K562 (cell line): ENCODE measurements around the gene THRSP. TPM values are rescaled to one million over a fixed set of nuclear protein-coding genes. Genes with fewer than 3 reads are reported as not detected.

Source experiments
- CREB1 ChIP-seq, 2 experiments: sonication (generic) in 1 of 2; formaldehyde crosslinking in 1 of 2; IDR thresholded peaks; 2 replicates each; pipeline versions ENCODE4 v1.6.1 to v1.8.0; 2012 to 2022; ENCODE audit warnings: inconsistent platforms in 1 of 2, mild to moderate bottlenecking in 1 of 2, missing genetic modification reagents in 1 of 2, moderate library complexity in 1 of 2
- GTF2E2 ChIP-seq: fragments of 200-800 bp; sonication (Bioruptor generic); IDR thresholded peaks from 2 replicates; pipeline ENCODE4 v1.6.1; 2016; ENCODE audit warnings: missing genetic modification characterization, missing compliant biosample characterization
- SMAD1 ChIP-seq: fragments of 150-350 bp; IDR thresholded peaks from 2 replicates; pipeline ENCODE4 v1.6.1; 2014; ENCODE audit warnings: low read length, low read depth; ENCODE audit not compliant: partially characterized antibody
- SMAD3 ChIP-seq: fragments of 450-650 bp; formaldehyde crosslinking; conservative IDR thresholded peaks from 2 replicates; pipeline ENCODE4 v1.4.0; 2020; ENCODE audit warnings: mild to moderate bottlenecking
- SMARCB1 ChIP-seq: IDR thresholded peaks from 2 replicates; pipeline ENCODE4 v1.6.1; 2011; ENCODE audit warnings: improper control_type of control experiment, low read depth; ENCODE audit not compliant: insufficient read length
- SRSF1 ChIP-seq: fragments of 200-400 bp; formaldehyde crosslinking; IDR thresholded peaks from 2 replicates; pipeline ENCODE4 v1.6.1; 2017; ENCODE audit warnings: mild to moderate bottlenecking, low read depth, low read length, moderate library complexity
- TARDBP ChIP-seq: fragments of 450-650 bp; IDR thresholded peaks from 2 replicates; pipeline ENCODE4 v1.6.1; 2016
- TCFL5 ChIP-seq: fragments of 250-450 bp; sonication (Bioruptor Pico); conservative IDR thresholded peaks from 2 replicates; pipeline ENCODE4 v1.6.1; 2021; ENCODE audit warnings: mild to moderate bottlenecking, moderate library complexity, matching md5 sums
- TEAD4 ChIP-seq, 2 experiments: sonication (generic) in 1 of 2; formaldehyde crosslinking in 1 of 2; IDR thresholded peaks; 2 replicates each; pipeline versions ENCODE4 v1.6.1 to v1.8.0; 2012 to 2022; ENCODE audit warnings: borderline replicate concordance in 1 of 2, inconsistent platforms in 1 of 2, low read length in 1 of 2, mild to moderate bottlenecking in 1 of 2, missing genetic modification reagents in 1 of 2
- ZNF143 ChIP-seq: sonication (generic); formaldehyde crosslinking; IDR thresholded peaks from 2 replicates; pipeline ENCODE4 v1.9.0; 2022; ENCODE audit warnings: mild to moderate bottlenecking, missing genetic modification reagents
- ZNF551 ChIP-seq: fragments of 250-450 bp; sonication (Bioruptor Pico); IDR thresholded peaks from 2 replicates; pipeline ENCODE4 v1.5.0; 2021; ENCODE audit warnings: mild to moderate bottlenecking, moderate library complexity
- ZNF644 ChIP-seq: fragments of 200-800 bp; sonication (Bioruptor generic); IDR thresholded peaks from 2 replicates; pipeline ENCODE4 v1.6.1; 2016; ENCODE audit warnings: low read depth, missing genetic modification characterization, missing compliant biosample characterization
- ZZZ3 ChIP-seq: fragments of 450-650 bp; IDR thresholded peaks from 2 replicates; pipeline ENCODE4 v1.6.1; 2016; ENCODE audit warnings: antibody characterized with exemption, mild to moderate bottlenecking, moderate library complexity
- polyA plus RNA-seq, 8 experiments: library from polyadenylated mRNA; depleted of rRNA in 4 of 8; stranded (reverse) in 5 of 8; unstranded in 3 of 8; fragments of >200 nt; fragmentation: Nextera tagmentation in 2 of 8; fragmentation: Illumina TruSeq in 1 of 8; extraction: Ambion mirVana in 2 of 8; extraction: Trizol in 1 of 8; gene quantifications; 2 replicates each; pipeline versions ENCODE4 v1.2.1 to v1.2.3, GENCODE V29; 2011 to 2014; ENCODE audit warnings: inconsistent platforms in 1 of 8, missing spikeins in 1 of 8
- total RNA-seq, 7 experiments: library from RNA; depleted of rRNA in 6 of 7; stranded (reverse); fragments of >200 nt in 6 of 7; fragmentation: Illumina TruSeq in 2 of 7; extraction: Trizol in 2 of 7; gene quantifications; 2 replicates each; pipeline versions ENCODE4 v1.2.1 to v1.2.3, GENCODE V29; 2011 to 2021; ENCODE audit warnings: low replicate concordance in 1 of 7
- TF ChIP-seq, protein P1 (sequence below): fragments of 200-400 bp; formaldehyde crosslinking; IDR thresholded peaks from 2 replicates; pipeline ENCODE4 v1.6.1; 2017; ENCODE audit warnings: mild to moderate bottlenecking, low read depth, low read length, moderate library complexity
- TF ChIP-seq, protein P2 (sequence below): fragments of 450-650 bp; conservative IDR thresholded peaks from 2 replicates; pipeline ENCODE4 v1.6.1; 2016; ENCODE audit warnings: missing genetic modification characterization, low read depth, mild to moderate bottlenecking, control low read depth, missing compliant biosample characterization
- TF ChIP-seq, protein P3 (sequence below): fragments of 450-650 bp; formaldehyde crosslinking; IDR thresholded peaks from 2 replicates; pipeline ENCODE4 v1.4.0; 2022; ENCODE audit warnings: missing genetic modification characterization
- TF ChIP-seq, protein P4 (sequence below), 3 experiments: fragments of 200-800 bp in 1 of 3; fragments of 250-450 bp in 1 of 3; fragments of 450-650 bp in 1 of 3; sonication (Bioruptor Pico) in 1 of 3; sonication (Bioruptor generic) in 1 of 3; formaldehyde crosslinking in 1 of 3; IDR thresholded peaks; 2 replicates each; pipeline versions ENCODE4 v1.6.1 to v1.8.0; 2016 to 2022; ENCODE audit warnings: mild to moderate bottlenecking in 2 of 3, missing genetic modification characterization in 2 of 3, missing compliant biosample characterization in 1 of 3, moderate library complexity in 1 of 3

Gene THRSP
- total and polyA plus RNA-seq, 9 of the 15 experiments (the other 6 are each of a cell fraction or from before 2014, with no cell fraction given) = 0.23 to 0.56 (median 0.31) TPM; not detected in 2

DNA sequence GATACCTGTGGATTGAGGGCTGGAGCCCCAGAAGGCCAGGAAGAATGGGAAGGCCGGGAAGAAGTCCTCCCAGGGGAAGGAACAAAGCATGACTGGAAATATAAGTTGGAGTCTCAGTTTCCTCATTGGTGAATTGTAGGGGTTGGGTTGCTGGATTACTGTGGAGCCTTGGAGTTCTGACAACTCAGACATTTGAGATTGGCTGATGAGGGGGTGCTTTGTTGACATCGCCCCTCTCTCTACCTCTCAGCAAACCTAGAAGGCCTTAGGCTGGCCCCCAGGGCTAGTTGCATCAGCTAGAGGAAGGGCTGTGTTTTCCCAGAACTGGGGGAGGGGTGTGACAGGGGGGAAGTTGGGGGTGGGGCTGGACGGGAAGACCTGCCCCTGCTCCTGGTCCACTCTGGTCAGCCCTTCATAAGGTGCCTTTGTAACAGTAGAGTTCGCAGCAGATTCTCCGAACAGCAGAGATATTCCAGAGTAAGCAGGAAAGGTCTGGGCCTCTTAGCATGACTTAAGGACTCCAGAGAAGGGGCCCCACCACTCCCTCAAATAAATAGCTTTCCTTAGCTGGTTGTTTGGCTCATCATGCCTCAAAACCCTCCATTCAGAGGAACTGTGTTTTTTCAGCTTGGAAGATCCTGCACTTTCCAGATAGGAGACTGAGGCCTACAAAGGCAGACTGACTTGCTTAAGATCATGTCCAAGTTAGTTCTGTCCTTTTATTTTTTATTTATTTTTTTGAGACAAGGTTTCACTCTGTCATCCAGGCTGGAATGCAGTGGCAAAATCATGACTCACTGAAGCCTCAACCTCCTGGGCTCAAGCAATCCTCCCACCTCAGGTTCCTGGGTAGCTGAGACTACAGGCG is 12.5 kb upstream of the THRSP start (continued):
- TF ChIP-seq GTF2E2 (tag) (0 out of 2 replicates have a peak, but pooled peaks have one; percentile 31), ZNF644 (tag) (peak; percentile 22; the same call in 1 of the 2 replicates), TCFL5 (CRISPR knock-in tag) (0 out of 2 replicates have a peak, but pooled peaks have one; percentile 49), ZZZ3 (no peak), TARDBP (no peak), ZNF143 (CRISPR knock-in tag) (no peak), CREB1 (IDR thresholded peaks at IDR 0.05) (no peak), CREB1 (CRISPR knock-in tag; IDR thresholded peaks at IDR 0.05) (no peak), SMAD3 (CRISPR knock-in tag) (peak; percentile 71; the same call in 1 of the 2 replicates), SRSF1 (no peak), SMAD1 (no peak), ZNF551 (no peak), TEAD4 (IDR thresholded peaks at IDR 0.05; ENCODE audit: low read length) (peak; percentile 62), TEAD4 (CRISPR knock-in tag; IDR thresholded peaks at IDR 0.05; ENCODE audit: borderline replicate concordance) (no peak), SMARCB1 (no peak)
- TF ChIP-seq, protein P1, sequence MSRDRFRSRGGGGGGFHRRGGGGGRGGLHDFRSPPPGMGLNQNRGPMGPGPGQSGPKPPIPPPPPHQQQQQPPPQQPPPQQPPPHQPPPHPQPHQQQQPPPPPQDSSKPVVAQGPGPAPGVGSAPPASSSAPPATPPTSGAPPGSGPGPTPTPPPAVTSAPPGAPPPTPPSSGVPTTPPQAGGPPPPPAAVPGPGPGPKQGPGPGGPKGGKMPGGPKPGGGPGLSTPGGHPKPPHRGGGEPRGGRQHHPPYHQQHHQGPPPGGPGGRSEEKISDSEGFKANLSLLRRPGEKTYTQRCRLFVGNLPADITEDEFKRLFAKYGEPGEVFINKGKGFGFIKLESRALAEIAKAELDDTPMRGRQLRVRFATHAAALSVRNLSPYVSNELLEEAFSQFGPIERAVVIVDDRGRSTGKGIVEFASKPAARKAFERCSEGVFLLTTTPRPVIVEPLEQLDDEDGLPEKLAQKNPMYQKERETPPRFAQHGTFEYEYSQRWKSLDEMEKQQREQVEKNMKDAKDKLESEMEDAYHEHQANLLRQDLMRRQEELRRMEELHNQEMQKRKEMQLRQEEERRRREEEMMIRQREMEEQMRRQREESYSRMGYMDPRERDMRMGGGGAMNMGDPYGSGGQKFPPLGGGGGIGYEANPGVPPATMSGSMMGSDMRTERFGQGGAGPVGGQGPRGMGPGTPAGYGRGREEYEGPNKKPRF = no peak
- TF ChIP-seq, protein P2, sequence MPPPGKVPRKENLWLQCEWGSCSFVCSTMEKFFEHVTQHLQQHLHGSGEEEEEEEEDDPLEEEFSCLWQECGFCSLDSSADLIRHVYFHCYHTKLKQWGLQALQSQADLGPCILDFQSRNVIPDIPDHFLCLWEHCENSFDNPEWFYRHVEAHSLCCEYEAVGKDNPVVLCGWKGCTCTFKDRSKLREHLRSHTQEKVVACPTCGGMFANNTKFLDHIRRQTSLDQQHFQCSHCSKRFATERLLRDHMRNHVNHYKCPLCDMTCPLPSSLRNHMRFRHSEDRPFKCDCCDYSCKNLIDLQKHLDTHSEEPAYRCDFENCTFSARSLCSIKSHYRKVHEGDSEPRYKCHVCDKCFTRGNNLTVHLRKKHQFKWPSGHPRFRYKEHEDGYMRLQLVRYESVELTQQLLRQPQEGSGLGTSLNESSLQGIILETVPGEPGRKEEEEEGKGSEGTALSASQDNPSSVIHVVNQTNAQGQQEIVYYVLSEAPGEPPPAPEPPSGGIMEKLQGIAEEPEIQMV (tag) = 0 out of 2 replicates have a peak, but pooled peaks have one; percentile 44
- TF ChIP-seq, protein P3, sequence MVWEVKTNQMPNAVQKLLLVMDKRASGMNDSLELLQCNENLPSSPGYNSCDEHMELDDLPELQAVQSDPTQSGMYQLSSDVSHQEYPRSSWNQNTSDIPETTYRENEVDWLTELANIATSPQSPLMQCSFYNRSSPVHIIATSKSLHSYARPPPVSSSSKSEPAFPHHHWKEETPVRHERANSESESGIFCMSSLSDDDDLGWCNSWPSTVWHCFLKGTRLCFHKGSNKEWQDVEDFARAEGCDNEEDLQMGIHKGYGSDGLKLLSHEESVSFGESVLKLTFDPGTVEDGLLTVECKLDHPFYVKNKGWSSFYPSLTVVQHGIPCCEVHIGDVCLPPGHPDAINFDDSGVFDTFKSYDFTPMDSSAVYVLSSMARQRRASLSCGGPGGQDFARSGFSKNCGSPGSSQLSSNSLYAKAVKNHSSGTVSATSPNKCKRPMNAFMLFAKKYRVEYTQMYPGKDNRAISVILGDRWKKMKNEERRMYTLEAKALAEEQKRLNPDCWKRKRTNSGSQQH (CRISPR knock-in tag) = no peak
- TF ChIP-seq, protein P4, sequence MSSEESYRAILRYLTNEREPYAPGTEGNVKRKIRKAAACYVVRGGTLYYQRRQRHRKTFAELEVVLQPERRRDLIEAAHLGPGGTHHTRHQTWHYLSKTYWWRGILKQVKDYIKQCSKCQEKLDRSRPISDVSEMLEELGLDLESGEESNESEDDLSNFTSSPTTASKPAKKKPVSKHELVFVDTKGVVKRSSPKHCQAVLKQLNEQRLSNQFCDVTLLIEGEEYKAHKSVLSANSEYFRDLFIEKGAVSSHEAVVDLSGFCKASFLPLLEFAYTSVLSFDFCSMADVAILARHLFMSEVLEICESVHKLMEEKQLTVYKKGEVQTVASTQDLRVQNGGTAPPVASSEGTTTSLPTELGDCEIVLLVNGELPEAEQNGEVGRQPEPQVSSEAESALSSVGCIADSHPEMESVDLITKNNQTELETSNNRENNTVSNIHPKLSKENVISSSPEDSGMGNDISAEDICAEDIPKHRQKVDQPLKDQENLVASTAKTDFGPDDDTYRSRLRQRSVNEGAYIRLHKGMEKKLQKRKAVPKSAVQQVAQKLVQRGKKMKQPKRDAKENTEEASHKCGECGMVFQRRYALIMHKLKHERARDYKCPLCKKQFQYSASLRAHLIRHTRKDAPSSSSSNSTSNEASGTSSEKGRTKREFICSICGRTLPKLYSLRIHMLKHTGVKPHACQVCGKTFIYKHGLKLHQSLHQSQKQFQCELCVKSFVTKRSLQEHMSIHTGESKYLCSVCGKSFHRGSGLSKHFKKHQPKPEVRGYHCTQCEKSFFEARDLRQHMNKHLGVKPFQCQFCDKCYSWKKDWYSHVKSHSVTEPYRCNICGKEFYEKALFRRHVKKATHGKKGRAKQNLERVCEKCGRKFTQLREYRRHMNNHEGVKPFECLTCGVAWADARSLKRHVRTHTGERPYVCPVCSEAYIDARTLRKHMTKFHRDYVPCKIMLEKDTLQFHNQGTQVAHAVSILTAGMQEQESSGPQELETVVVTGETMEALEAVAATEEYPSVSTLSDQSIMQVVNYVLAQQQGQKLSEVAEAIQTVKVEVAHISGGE (CRISPR knock-in tag; IDR thresholded peaks at IDR 0.05) = no peak
